IPS-NIHi11 (cell line): ENCODE data around the gene HAUS1.

ENCODE experiments used
- DNase-seq: peaks from one replicate; pipeline ENCODE4 v3.0.0; 2012; ENCODE audit warnings: mixed read lengths, low spot score

The HAUS1 gene, protein sequence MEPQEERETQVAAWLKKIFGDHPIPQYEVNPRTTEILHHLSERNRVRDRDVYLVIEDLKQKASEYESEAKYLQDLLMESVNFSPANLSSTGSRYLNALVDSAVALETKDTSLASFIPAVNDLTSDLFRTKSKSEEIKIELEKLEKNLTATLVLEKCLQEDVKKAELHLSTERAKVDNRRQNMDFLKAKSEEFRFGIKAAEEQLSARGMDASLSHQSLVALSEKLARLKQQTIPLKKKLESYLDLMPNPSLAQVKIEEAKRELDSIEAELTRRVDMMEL

GRCh38 chr18:46104128-46104911, at the start of gene HAUS1:
Gene HAUS1 (plus strand): TSS chr18:46104385. CDS start chr18:46104412, 27 bp downstream.
- peak; percentile 95 for DNase-seq

DNA sequence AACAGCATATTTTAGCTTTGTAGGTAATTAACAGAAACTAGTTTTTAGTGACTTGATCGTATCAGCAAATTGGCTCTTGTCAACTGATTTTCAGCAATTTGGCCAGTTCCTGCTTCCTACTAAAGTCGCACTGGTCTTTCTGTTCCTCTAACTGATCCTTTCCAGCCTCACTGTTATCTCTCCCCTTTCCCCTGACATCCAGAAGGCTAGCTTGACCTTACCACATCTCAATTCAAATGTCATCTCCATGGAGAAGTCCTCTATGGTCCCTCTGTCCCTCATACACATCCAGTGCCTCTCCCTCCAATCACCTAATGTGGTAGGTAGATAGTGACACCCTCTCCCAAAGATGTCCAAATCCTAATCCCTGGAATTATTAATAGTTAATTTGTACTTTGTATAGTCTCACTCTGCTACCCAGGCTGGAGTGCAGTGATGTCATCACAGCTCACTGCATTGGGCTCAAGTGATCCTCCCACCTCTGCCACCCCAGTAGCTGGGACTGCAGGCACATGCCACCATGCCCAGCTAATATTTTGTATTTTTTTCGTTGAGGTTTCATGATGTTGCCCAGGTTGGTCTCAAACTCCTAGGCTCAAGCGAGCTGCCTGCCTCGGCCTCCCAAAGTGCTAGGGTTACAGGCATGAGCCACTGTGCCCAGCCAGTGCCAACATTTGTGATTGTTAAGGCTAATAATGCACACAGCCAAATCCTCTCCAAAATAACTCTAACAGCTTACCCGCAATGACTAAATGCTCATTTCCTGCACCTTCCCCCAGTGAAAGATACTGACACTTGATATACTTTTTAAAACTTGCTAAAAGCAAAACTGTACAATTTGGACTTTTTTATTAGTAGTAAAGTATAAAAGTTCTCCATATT, 49.0 kb upstream of the HAUS1 start:
- DNase-seq = no peak

DNA sequence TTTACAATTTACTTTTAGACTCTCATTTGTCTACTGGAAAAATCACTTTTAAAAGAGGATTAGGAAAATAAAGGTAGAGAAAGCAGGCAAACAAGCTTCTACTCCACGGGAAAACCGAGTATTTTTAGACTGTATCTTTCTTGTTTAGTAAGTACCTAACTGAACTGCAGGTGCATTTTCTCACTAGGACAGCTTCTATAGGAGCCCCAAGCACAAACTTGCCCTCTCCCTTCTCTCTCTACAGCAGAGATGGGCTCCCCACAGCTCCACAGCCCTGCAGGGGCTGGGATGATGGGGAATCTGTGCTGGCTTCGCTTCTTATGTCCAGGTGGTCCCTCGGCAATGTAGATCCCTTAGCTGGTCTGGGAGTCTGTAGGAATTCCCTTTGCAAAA, 48.4 kb upstream of the HAUS1 start:
- DNase-seq = no peak

- no peak for DNase-seq
Measured at GRCh38 chr18:46060359-46060841, 43.8 kb upstream of the HAUS1 start.

- no peak for DNase-seq
Measured at GRCh38 chr18:46061387-46061786, 42.8 kb upstream of the HAUS1 start.

DNA sequence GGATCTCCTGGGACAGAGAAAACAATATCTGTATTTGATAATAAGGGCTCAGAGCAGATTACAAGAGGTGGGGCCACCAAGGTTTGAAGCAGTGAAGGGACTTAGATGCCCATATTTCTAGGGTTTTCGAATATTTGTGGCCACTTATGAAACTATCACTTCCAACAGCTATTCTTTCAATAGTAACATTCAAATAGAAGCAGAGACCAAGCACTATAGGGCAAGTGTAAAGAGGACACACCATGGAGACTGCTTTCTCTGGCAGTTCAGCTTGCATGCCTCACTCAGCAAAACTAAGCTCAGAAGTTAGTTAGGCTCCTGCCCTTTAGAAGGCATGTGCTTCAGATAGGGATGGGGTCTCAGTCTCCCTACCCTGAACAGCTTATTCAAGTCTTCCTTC, 42.4 kb upstream of the HAUS1 start:
- no peak for DNase-seq

DNA sequence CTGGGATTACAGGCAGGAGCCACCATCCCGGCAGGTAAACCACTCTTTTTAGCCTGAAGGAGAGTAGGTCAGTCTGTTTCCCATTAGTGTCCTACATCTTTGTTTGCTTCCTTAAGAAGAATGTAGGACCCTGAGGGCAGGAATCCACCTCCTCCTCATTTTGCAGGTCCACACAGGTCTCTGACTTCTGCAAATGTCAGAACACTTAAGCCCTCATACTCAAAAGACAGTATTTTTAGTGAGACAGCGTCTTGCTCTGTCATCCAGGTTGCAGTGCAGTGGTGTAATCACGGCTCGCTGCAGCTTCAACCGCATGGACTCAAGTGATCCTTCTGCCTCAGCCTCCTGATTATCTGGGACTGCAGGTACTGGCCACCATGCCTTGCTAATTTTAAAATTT, 41.4 kb upstream of the HAUS1 start:
- no peak for DNase-seq

- DNase-seq = peak; percentile 39
Measured at GRCh38 chr18:46067438-46068007, 36.7 kb upstream of the HAUS1 start.

DNA sequence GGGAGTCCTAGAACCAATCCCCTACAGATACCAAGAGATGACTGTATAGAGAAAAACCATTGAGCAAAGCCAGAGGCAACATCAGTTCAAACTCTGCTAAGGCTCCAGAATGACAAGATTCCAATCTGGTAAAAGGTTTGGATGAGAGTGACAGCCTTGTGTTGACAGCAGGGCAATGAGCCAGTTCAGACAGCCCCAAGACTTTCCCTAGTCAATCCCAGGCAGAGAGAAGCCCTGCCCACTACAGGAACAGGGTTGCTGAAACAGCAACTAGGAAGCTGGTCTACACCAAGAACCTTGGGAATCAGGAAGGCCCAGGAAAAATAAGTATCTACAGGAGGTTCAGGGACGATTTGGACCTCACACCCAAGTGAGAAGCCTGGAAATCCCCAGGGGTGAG, 35.4 kb upstream of the HAUS1 start:
- no peak for DNase-seq

GRCh38 chr18:46069524-46069923, 34.7 kb upstream of the HAUS1 start:
- no peak for DNase-seq

DNA sequence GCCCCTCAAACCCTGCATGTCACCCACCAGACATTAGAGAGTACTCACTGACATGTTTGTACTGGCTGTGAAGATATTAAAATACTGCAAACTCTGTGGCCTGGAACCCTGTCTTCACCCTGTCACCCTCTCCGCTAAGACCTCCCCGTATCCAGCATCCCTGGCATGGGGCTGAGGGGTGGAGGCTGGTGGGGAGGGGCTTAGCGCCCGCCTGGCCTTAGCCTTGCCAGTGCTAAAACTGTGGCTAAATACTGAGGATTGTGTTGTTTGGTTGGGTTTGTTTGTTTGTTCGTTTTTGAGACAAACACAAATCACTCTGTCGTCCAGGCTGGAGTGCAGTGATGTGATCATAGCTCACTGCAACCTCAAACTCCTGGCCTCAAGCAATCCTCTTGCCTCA, 34.0 kb upstream of the HAUS1 start:
- DNase-seq = no peak

- no peak for DNase-seq
Measured at GRCh38 chr18:46070815-46071652, 33.2 kb upstream of the HAUS1 start.

GRCh38 chr18:46071653-46072375, 32.4 kb upstream of the HAUS1 start, which contains the start of gene PSTPIP2:
Gene PSTPIP2 (minus strand): TSS chr18:46072260. CDS start chr18:46072188, 72 bp downstream.
- DNase-seq = peak; percentile 76

DNA sequence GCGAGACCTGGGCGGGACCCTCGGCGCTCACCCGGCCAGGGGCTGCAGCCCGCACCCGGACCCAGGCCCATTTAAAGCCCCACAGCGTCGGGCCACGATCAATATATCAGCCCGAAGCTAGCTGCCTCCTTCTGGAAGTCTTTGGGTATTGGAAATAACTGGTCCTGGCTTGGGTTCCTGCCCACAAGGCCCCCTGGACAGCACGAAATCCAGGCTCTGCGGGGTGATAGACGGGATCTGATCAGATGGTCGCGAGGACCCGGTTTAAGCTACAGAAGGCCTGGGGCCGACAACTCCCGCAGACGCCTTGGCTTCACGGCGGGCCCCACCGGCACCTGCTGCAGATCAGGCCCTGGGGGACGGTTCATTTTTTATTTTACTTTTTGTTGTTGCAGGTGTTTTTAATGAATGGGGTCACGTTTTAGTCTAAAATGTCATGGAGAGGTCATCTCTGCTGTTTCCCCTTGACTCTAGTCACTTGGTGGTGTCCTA, 31.8 kb upstream of the HAUS1 start:
- no peak for DNase-seq

DNA sequence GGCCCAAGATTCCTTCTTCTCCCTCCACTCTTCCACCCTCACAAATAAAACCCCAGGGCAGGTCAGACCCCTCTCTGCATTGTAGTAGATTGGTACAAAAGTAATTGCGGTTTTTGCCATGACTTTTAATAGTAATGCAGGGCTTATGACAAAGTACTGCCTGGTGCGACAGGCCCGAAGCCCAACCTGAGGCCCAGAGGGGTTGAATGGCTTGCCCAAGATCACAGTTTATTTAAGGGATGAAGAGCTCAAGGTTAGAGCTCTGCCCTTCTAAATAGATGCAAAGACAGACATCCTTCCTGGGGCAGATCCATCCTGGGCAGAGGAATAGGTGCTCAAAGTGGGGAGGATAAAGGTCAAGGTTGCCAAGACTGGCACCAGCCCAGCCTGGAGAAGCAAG, 31.2 kb upstream of the HAUS1 start:
- DNase-seq = no peak

GRCh38 chr18:46073474-46074331, 30.5 kb upstream of the HAUS1 start:
- DNase-seq = peak; percentile 48

GRCh38 chr18:46079336-46079735, 24.8 kb upstream of the HAUS1 start:
- DNase-seq = no peak

DNA sequence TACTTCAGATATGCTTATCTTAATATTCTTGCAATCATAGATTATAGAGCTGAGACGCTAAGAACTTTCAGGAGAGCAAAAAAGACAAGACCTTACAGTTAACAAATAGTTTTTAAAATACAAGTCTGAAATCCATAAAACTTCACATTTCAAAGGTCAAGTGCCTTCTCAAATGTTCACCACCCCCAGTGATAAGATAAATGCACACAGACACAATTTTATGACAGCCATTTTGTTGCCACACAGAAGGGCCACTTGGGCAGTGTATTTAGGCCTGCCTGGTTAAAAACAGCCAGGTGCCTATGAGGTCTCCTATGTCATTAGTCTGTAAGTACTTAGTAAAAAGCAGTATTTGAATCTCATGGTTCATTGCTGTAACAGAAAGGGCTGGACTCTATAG, 24.0 kb upstream of the HAUS1 start:
- no peak for DNase-seq

DNA sequence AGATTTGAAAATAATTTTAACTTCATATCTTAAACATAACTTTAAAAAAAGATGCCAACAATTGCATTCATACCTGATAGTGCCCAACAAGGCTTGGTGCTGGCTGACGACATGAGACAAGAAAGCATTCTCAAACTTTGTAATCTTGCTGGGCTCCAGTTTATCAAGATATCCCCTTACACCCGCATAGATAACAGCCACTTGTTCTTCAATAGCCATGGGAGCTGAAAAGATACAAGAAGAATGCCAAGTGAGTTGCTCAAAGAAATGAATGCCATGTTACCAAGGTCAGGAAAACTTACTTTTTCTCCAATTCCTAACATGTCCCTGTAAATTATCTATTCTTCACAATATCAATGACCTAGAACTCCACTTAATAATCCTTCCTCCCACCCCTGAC, 19.8 kb upstream of the HAUS1 start:
- DNase-seq = no peak
